ENCODE results near the gene GIN1. TPM values are rescaled to one million over a fixed set of nuclear protein-coding genes. Genes with fewer than 3 reads are reported as not detected.
"Not testable (repeated sequence)": the region's sequence is repeated elsewhere in the genome, so short reads cannot be mapped to it uniquely, and the experiment has no call there.

GIN1 gene
- total RNA-seq, 3 donors from 2014 or later (not counting 1 experiment from before 2014, with no cell fraction given) = 3.3 to 3.6 (median 3.4) TPM

DNA sequence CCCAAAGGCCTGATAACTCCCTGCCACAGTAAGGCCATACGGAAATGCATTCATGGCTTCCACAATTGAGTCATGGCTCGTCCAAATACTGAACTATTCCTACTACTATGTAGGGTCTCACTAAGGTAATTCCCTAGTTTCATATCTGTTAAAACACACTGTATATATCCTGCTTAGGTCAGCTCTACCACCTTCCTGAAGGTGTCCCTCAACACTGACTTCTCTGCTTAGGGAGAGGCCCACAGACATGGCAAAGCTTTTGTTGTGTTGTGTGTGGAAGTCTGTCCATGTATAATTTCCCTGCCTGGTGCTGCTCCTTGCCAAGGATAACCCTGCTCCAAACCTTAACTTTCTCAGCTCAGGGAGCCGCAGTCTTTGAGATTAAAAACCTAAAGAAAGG, 60.4 kb downstream of the GIN1 start:
- no peaks in the 10 kb centered on the region for H3K4me1 Mint-ChIP-seq
- no peak overlapping the region for H3K27ac Mint-ChIP-seq
- intact Hi-C loops (cut with micrococcal nuclease) = no loop called here
- DNase-seq (no peak), ATAC-seq (no peak)
- Histone ChIP-seq H3K36me3 (ENCODE audit: control insufficient read depth, insufficient read depth, low read length) (no peaks in the 10 kb centered on the region), H3K27ac (ENCODE audit: low read length) (no peak overlapping the region), H3K4me1 (ENCODE audit: control insufficient read depth, insufficient read depth, low read length) (no peaks in the 10 kb centered on the region), H3K27me3 (ENCODE audit: control insufficient read depth, insufficient read depth, low read length) (no peaks in the 10 kb centered on the region), H3K4me3 (ENCODE audit: low read length) (no peak overlapping the region), H3K9me3 (ENCODE audit: control insufficient read depth, insufficient read depth, low read length) (no peaks in the 10 kb centered on the region)
- TF ChIP-seq, protein P1, sequence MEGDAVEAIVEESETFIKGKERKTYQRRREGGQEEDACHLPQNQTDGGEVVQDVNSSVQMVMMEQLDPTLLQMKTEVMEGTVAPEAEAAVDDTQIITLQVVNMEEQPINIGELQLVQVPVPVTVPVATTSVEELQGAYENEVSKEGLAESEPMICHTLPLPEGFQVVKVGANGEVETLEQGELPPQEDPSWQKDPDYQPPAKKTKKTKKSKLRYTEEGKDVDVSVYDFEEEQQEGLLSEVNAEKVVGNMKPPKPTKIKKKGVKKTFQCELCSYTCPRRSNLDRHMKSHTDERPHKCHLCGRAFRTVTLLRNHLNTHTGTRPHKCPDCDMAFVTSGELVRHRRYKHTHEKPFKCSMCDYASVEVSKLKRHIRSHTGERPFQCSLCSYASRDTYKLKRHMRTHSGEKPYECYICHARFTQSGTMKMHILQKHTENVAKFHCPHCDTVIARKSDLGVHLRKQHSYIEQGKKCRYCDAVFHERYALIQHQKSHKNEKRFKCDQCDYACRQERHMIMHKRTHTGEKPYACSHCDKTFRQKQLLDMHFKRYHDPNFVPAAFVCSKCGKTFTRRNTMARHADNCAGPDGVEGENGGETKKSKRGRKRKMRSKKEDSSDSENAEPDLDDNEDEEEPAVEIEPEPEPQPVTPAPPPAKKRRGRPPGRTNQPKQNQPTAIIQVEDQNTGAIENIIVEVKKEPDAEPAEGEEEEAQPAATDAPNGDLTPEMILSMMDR (IDR thresholded peaks at IDR 0.05) = no peak
- no peaks in the 10 kb centered on the region for H3K27me3 Mint-ChIP-seq (ENCODE audit: low read depth in 2 of 2)
- WGBS (ENCODE audit: insufficient coverage) = 88% methylated on average over 3 of the region's 3 CpGs
- no peak overlapping the region for H3K4me3 Mint-ChIP-seq
- H3K36me3 Mint-ChIP-seq = no peaks in the 10 kb centered on the region
- no peaks in the 10 kb centered on the region for H3K9me3 Mint-ChIP-seq

DNA sequence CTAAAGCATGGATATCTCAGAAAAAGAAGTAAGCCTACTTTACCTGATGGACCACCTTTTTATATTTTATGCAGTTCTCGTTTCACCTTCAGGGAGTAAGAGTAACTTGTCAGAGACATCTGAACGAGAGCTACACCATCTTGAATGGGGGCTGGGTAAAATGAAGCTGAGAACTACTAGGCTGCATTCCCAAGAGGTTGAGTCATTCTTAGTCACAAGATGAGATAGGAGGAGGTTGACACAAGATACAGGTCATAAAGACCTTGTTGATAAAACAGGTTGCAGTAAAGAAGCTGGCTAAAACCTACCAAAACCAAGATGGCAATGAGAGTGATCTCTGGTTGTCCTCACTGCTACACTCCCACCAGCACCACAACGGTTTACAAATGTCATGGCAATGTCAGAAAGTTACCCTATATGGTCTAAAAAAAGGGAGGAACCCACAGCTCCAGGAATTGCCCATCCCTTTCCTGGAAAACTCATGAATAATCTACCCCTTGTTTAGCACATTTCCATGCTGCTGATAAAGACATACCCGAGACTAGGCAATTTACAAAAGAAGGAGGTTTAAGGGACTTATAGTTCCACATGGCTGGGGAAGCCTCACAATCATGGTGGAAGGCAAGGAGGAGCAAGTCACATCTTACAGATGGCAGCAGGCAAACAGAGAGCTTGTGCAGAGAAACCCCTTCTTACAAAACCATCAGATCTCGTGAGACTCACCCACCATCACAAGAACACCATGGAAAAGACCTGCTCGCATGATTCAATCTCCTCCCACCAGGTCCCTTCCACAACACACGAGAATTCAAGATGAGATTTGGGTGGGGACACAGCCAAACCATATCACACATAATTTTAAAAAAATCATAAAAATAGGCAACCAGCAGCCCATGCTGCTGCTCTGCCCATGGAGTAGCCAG, 62.5 kb downstream of the GIN1 start:
- TF ChIP-seq, protein P1 (IDR thresholded peaks at IDR 0.05) = no peak
- Mint-ChIP-seq H3K36me3 (no peaks in the 10 kb centered on the region), H3K27me3 (ENCODE audit: low read depth in 2 of 2) (no peaks in the 10 kb centered on the region), H3K4me1 (no peaks in the 10 kb centered on the region), H3K9me3 (no peaks in the 10 kb centered on the region), H3K4me3 (no peak overlapping the region), H3K27ac (no peak overlapping the region)
- ATAC-seq (no peak), DNase-seq (no peak)
- intact Hi-C loops (cut with micrococcal nuclease) = no loop called here
- no peak overlapping the region for H3K27ac ChIP-seq (ENCODE audit: low read length)
- no peaks in the 10 kb centered on the region for H3K9me3 ChIP-seq (ENCODE audit: control insufficient read depth, insufficient read depth, low read length)
- no peaks in the 10 kb centered on the region for H3K27me3 ChIP-seq (ENCODE audit: control insufficient read depth, insufficient read depth, low read length)
- H3K4me1 ChIP-seq (ENCODE audit: control insufficient read depth, insufficient read depth, low read length) = no peaks in the 10 kb centered on the region
- WGBS (ENCODE audit: insufficient coverage) = 94% methylated on average over 7 of the region's 7 CpGs
- no peaks in the 10 kb centered on the region for H3K36me3 ChIP-seq (ENCODE audit: control insufficient read depth, insufficient read depth, low read length)
- H3K4me3 ChIP-seq (ENCODE audit: low read length) = no peak overlapping the region

DNA sequence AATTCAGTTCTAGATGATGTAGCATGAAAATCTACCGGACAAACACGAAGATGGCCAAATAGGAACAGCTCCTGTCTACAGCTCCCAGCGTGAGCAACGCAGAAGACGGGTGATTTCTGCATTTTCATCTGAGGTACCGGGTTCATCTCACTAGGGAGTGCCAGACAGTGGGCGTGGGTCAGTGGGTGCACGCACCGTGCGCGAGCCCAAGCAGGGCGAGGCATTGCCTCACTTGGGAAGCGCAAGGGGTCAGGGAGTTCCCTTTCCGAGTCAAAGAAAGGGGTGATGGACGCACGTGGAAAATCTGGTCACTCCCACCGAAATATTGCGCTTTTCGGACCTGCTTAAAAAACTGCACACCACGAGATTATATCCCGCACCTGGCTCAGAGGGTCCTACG, 73.2 kb downstream of the GIN1 start:
- H3K4me1 ChIP-seq (ENCODE audit: control insufficient read depth, insufficient read depth, low read length); H3K36me3 ChIP-seq (ENCODE audit: control insufficient read depth, insufficient read depth, low read length); H3K4me1 Mint-ChIP-seq; intact Hi-C loops (cut with micrococcal nuclease); H3K36me3 Mint-ChIP-seq; ATAC-seq; H3K9me3 ChIP-seq (ENCODE audit: control insufficient read depth, insufficient read depth, low read length); DNase-seq; H3K9me3 Mint-ChIP-seq; H3K27ac ChIP-seq (ENCODE audit: low read length); H3K27me3 ChIP-seq (ENCODE audit: control insufficient read depth, insufficient read depth, low read length); H3K27ac Mint-ChIP-seq; H3K4me3 Mint-ChIP-seq; H3K4me3 ChIP-seq (ENCODE audit: low read length): not testable (repeated sequence)
- H3K27me3 Mint-ChIP-seq (ENCODE audit: low read depth in 2 of 2) = peaks cover 3 to 17% of the 10 kb centered on the region in 2 donors
- WGBS (ENCODE audit: insufficient coverage) = 91% methylated on average over 22 of the region's 22 CpGs

DNA sequence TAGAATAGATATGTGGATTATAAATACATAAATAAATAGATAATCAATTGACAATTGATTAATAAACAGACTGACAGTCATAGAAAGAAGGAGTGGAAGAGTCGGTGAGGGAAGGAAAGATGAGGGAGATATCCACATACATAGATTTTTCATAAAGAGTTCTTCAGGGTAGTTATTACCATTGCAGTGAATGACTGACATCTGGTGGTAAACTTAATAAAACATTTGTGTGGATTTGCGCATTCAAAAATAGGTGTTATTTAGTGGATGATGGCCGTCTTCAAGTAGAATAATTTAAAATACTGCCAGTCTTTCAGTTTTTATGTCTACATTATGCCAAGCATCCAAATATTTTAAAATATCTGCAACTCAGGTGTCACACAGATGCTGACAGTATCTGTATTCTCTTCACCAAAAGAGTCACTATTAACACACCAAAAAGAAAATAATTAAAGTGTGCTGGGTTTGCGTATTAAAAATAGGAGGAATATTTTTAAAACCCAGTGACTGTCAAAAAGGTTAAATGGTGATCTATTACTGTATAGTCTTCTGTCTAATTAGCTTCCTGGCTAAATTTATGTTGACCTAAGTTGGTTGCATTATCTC, 78.8 kb downstream of the GIN1 start:
- Mint-ChIP-seq H3K4me1 (no peaks in the 10 kb centered on the region), H3K9me3 (no peaks in the 10 kb centered on the region), H3K36me3 (no peaks in the 10 kb centered on the region), H3K4me3 (no peak overlapping the region), H3K27ac (no peak overlapping the region), H3K27me3 (ENCODE audit: low read depth in 2 of 2) (peaks cover 0 to 22% of the 10 kb centered on the region in 2 donors)
- no peaks in the 10 kb centered on the region for H3K4me1 ChIP-seq (ENCODE audit: control insufficient read depth, insufficient read depth, low read length)
- no peaks in the 10 kb centered on the region for H3K9me3 ChIP-seq (ENCODE audit: control insufficient read depth, insufficient read depth, low read length)
- no peaks in the 10 kb centered on the region for H3K27me3 ChIP-seq (ENCODE audit: control insufficient read depth, insufficient read depth, low read length)
- TF ChIP-seq, protein P1 (IDR thresholded peaks at IDR 0.05) = peak; percentile 75
- ATAC-seq = peak; percentile 39 to 63 (median 52)
- no peak overlapping the region for H3K27ac ChIP-seq (ENCODE audit: low read length)
- peak in 1 of 2 donors; percentile 60 for DNase-seq
- intact Hi-C loops (cut with micrococcal nuclease) = loop anchor here (1.0 to 5.0 kb wide), 6 partner anchors 98 to 504 kb away; no protein-coding TSS in a partner anchor
- H3K4me3 ChIP-seq (ENCODE audit: low read length) = no peak overlapping the region
- WGBS (ENCODE audit: insufficient coverage) = 36% methylated on average over 2 of the region's 4 CpGs
- H3K36me3 ChIP-seq (ENCODE audit: control insufficient read depth, insufficient read depth, low read length) = no peaks in the 10 kb centered on the region

Data from natural killer cell (primary cell).